IPS-18c (cell line): ENCODE results near the gene SGSM2.

Experiments
- H3K4me3 ChIP-seq: 2 replicates; pipeline ENCODE4 v1.7.0; 2013; ENCODE audit warnings: low read depth, mild to moderate bottlenecking, low read length, moderate library complexity; ENCODE audit not compliant: insufficient read depth
- H3K9me3 ChIP-seq: one replicate; pipeline ENCODE4 v1.6.1; 2013; ENCODE audit warnings: mild to moderate bottlenecking, low read length, moderate library complexity; ENCODE audit not compliant: control insufficient read depth, insufficient read depth

Gene SGSM2

DNA sequence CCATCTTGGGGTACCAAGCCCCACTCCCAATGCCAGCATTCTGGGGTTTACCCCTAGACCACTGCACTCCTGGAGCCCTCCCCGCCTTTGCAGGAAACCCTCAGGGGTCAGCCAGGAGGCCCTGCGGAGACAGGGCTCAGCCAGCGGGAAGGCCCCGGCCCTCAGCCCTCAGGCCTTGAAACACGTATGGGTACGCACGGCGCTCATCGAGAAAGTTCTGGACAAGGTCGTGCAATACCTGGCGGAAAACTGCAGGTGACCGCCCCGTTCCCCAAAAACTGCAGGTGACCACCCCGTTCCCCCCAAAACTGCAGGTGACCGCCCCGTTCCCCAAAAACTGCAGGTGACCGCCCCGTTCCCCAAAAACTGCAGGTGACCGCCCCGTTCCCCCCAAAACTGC lies 24.7 kb downstream of the SGSM2 start:
- no peaks in the 10 kb centered on the region for H3K9me3 ChIP-seq
- H3K4me3 ChIP-seq: no peak overlapping the region

DNA sequence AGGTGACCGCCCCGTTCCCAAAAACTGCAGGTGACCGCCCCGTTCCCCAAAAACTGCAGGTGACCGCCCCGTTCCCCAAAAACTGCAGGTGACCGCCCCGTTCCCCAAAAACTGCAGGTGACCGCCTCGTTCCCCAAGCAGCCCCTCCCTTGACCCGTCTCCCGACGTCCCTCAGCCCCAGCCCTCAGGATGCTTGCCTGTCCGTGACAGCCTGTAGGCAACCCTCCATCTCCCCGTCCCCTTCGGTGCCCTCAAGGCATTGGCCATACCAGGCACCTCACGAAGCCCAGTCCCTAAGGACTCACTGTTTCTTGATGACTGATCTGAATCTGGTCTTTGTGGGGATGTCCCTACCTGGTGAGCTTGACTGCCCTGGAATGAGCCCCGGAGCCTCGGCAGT lies 25.1 kb downstream of the SGSM2 start:
- no peaks in the 10 kb centered on the region for H3K9me3 ChIP-seq
- no peak overlapping the region for H3K4me3 ChIP-seq

DNA sequence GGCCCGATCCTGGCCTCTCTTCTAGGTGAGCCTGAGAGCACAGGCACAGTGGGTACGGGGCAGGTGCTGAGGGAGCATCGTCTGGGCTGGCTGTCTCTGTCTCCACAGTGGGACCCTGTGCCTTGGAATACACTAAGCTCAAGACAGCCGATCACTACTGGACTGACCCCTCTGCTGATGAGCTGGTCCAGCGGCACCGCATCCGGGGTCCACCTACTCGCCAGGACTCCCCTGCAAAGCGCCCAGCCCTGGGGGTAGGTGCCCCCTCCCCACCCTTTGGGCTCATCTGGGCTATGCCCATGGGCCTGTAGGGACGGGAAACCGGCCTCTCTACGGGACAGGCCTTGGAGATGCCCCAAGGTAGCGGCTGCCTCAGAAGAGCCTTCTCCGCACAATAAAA lies 25.6 kb downstream of the SGSM2 start:
- Histone ChIP-seq H3K9me3 (no peaks in the 10 kb centered on the region), H3K4me3 (no peak overlapping the region)

DNA sequence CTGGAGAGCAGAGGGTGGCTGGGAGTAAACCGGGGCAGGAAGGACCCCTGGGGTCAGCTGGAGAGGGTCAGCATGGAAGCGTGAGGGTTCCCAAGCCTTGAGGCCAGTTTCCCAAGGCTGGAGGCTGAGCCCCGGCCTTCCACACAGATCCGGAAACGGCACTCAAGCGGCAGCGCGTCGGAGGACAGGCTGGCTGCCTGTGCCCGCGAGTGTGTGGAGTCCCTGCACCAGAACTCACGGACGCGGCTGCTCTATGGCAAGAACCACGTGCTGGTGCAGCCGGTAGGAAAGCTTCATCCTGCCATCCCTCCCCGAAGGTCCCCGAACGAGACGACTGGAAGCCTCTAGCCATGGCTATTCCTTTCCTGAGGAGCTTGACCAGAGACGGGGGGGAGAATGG lies 26.0 kb downstream of the SGSM2 start:
- no peaks in the 10 kb centered on the region for H3K9me3 ChIP-seq
- H3K4me3 ChIP-seq: no peak overlapping the region

DNA sequence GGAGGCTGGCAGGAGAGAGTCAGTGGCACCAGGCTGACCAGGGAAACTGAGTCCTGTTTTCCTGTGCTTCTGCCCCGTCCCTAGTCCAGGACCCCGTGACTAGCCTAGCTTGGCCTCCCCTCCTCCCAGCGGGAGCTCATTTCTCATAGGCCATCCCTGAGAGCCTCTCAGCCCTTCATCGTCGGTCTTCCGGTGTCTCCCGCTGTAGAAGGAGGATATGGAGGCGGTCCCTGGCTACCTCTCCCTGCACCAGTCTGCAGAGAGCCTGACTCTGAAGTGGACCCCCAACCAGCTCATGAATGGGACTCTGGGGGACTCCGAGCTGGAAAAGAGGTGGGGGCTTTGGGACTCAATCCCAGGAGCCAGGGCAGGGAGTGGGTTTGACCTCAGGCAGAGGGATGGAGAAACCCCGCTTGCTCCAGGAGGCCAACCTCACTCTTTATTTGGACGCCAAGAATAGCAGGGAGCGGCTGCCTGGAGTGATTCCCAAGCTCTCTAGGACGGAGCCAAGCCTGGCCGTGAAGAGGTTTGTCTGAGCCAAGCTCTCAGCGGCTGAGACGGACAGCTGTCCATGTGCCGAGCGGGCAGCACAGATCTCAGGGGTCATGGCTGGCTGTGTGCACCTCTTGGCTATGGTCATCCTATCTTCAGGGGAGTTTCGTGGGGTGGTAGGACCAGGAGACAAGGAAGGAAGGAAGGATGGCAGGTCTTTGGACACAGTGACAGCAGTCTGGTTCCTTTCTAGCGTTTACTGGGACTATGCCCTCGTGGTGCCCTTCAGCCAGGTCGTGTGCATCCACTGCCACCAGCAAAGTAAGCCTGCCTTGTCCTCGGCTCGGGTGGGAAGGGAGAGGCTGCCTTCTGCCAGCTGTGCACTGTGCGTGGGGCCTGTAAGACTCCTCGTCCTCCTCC lies 26.8 kb downstream of the SGSM2 start:
- H3K4me3 ChIP-seq: no peak overlapping the region
- no peaks in the 10 kb centered on the region for H3K9me3 ChIP-seq

DNA sequence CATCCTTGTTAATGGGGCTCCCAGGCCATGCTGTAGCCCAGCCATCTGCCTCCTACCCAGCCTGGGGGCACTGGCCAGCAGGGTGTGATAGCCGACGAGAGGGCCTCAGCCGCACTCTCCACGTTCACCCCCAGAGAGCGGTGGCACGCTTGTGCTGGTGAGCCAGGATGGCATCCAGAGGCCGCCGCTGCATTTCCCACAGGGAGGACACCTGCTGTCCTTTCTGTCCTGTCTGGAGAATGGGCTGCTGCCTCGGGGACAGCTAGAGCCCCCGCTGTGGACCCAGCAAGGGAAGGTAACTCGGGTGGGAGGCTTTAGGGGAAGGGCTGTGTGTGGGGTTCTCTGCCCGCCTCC lies 27.4 kb downstream of the SGSM2 start:
- H3K9me3 ChIP-seq: no peaks in the 10 kb centered on the region

DNA sequence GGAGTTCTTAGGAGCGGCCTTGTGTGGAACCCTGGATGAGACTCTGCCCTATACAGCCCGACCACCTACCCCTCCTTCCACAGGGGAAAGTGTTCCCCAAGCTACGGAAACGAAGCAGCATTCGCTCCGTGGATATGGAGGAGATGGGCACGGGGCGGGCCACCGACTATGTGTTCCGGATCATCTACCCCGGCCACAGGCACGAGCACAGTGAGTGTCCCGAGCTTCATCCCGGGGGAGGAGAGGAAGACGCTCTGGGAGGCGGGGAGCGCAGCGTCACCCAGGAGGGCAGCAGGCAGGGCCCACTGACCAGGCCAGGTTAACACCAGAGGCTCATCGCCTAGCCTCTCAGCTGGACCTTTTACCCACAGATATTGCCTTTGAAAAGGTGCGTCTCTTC lies 27.8 kb downstream of the SGSM2 start:
- Histone ChIP-seq H3K4me3 (no peak overlapping the region), H3K9me3 (no peaks in the 10 kb centered on the region)

More for the DNA sequence above, 27.4 kb downstream of the SGSM2 start:
- no peak overlapping the region for H3K4me3 ChIP-seq

DNA sequence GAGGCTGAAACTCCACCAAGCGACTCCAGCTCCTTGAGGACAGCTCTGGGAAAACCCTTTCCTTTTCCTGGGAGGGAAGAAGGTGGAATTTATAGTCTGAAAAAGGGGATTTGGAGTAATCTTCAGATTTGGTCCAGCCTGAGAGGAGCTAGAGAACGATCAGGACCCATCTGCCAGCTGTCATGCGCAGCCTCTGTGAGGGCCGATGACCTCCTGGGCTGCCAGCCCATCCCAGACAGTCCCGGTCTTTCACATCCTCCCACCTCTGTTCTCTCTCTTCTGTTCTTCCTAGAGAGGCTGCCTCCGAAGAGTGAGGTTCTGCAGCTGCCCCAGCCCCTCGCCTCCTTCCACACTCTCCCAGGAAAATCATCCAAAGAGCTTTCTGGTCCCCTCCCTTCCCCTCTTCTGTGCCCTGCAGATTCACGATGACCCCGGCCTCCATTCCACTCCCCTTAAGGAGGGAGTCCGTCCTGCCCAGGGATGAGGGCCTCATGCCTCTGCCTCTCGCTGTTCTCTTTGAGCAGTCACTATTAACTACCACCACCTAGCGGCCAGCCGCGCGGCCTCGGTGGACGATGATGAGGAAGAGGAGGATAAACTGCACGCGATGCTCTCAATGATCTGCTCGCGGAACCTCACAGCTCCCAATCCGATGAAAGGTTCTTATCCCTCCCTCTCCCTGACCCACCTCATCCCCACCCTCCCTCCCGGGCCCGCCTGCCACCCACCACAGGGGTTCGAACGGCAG lies 29.6 kb downstream of the SGSM2 start:
- H3K9me3 ChIP-seq: no peaks in the 10 kb centered on the region
- no peak overlapping the region for H3K4me3 ChIP-seq

DNA sequence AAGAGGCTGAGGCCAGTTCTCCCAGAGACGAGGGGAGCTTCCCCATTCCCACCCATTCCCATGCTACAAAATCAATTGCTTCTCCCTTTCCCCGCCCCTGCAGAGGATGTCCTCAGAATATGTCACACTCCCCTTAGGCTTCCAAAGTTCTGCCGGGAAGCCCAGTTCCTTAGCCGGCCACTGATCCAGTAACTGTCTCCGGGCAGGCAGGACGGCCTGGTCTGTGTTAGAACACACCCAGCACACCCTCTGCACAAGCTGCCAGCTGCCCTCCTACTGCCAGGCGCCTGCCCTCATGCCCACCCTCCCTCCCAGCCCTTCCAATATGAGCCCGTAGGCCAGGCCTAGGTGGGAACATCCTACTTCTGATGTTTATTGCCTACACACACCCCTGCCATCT lies 31.1 kb downstream of the SGSM2 start:
- no peaks in the 10 kb centered on the region for H3K9me3 ChIP-seq
- H3K4me3 ChIP-seq: no peak overlapping the region

DNA sequence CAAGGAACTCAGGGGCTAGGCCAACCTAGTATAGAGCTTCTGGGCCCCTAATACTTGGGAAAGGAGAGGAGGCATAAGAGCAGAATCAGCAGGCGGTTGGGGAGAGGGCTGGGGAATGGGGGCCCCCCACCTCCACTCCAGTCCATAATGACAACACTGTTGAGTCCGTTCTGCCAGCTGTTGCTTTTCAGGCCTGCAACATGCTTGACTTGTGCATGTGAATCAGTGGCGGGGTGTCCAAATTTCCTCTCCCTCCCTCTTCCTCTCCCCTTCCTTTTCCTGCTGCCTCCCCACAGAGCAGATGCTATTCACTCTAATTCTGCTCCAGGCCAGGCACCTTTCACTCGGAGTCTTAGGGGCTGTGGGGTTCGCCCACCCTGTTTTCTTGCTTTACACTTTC lies 31.7 kb downstream of the SGSM2 start:
- no peak overlapping the region for H3K4me3 ChIP-seq
- no peaks in the 10 kb centered on the region for H3K9me3 ChIP-seq

DNA sequence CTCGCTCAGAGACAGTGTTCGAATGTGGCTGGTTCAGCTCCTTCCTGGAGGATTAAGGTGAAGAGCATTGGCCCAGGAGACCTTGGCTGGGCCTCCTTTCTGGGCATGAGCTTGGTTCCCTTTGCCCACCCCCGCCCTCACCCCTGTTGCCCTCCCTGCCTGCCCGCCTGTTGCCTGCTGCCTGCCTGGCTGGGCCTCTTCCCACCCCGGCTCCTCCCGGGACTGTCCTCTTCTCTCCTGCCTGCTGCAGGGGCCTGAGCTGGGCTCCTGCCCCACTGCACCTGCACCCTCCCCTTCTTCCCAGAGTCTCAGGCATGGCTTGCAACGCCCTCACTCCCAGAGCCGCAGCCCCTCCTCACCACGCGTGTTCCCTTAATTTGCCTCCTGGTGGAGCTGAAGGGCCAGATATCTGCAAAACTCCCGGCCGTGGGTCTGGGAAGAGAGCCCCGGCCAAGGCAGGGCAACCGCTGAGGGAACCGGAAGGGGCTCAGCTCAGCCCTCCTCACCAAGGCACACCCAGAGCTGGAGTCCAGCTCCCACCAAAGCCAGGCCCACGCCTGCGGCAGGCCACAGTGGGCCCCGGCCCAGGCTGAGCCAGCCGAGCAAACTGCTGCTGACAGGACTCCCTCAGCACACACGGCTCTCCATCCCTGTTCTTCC lies 32.4 kb downstream of the SGSM2 start:
- Histone ChIP-seq H3K4me3 (no peak overlapping the region), H3K9me3 (no peaks in the 10 kb centered on the region)

DNA sequence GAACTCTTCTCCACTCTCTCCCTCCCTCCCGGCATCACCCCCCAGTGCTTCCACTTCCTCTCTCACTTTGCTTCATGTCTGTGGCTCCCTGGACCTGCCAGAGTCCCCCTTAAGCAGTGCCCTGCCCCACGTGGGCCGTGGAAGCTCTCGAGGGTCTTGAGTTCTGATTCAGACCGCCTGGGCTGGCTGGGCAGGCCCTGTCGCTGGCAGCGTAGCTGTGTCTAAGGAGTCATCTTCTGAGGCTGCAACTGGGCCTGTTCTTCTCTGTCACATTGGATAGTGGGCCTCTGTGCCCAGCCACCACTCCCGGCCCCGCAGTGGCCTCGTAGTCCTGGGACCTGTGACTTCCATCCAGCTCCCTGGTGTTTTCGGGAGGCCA lies 32.9 kb downstream of the SGSM2 start:
- Histone ChIP-seq H3K4me3 (no peak overlapping the region), H3K9me3 (no peaks in the 10 kb centered on the region)

DNA sequence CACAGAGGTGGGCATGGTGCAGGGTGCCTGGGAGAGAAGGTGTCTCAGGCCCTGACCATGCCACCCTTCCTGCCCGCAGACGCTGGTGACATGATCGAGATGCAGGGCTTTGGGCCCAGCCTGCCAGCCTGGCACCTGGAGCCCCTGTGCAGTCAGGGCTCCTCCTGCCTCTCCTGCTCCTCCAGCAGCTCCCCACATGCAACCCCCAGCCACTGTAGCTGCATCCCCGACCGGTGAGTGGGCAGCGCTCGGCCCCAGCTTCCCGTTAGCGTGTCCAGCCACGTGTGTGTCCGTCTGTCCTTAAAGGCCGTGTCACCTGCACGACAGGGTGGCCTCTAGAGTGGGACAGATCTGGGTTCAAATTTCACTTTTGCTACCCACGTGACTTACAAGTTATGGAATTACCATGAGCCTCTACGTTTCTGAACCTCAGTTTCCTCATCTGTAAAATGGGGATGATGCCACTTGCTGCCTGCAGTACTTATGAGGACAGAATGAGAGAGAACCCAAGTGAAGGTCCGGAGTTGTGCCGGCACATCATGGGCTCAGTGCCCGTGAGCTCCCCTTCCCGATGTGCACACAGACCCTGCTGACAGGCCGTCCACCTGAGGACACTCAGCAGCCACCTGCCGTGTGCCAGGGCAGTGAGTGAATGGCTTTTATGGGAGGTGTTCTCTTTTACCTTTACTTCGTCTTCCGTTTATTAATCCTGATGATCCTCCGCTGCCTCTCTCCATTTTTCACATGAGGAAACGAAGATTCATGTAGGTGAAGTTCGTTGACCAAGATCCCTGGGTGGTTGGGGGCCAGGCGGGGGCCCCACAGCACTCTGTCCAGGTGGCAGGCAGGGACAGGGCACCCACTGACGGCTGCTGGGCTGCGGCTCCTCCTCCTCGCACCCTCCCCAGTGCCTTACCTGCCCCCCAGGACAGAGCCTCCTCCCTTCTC lies 34.2 kb downstream of the SGSM2 start:
- H3K4me3 ChIP-seq: no peak overlapping the region
- no peaks in the 10 kb centered on the region for H3K9me3 ChIP-seq

DNA sequence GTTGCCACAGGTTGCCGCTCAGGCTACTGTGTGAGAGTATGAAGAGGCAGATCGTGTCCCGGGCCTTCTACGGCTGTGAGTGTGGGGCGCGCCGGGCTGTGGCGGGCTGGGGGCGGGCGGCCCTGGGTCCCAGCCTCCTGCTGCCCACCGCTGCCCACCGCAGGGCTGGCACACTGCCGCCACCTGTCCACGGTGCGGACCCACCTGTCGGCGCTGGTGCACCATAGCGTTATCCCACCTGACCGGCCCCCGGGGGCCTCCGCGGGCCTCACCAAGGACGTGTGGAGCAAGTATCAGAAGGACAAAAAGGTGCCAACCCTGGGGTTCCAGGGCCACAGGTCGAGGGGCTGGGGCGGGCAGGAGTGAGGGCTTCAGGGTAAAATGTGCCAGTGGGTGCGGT lies 34.9 kb downstream of the SGSM2 start:
- no peaks in the 10 kb centered on the region for H3K9me3 ChIP-seq
- no peak overlapping the region for H3K4me3 ChIP-seq

DNA sequence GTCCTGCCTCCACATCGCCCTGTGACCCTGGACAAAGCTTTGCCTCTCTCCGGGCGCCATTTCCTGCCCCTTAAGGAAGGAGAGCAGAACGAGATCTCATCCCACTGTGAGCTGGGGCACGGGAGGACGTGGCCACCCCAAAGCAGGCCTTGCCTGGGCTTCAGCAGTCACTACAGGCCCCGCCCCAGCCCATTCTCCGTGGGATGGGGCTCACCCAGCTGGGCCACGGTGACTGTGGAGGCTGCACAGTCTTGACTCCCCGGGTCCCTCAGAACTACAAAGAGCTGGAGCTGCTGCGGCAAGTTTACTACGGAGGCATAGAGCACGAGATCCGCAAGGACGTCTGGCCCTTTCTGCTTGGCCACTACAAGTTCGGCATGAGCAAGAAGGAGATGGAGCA lies 35.4 kb downstream of the SGSM2 start:
- Histone ChIP-seq H3K9me3 (no peaks in the 10 kb centered on the region), H3K4me3 (no peak overlapping the region)

DNA sequence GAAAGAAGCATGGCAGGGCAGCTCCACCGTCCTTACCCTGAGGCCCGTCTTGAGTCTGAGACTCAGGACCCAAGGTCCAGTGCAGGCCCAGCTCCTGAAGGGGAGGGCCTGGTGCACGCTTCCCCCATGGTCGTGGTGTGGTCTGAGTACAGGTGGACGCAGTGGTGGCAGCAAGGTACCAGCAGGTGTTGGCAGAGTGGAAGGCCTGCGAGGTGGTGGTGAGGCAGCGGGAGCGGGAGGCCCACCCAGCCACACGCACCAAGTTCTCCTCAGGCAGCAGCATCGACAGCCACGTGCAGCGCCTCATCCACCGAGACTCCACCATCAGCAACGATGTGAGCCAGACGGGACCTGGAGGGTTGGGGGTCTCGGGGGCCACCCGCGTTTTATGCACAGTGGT lies 35.9 kb downstream of the SGSM2 start:
- H3K9me3 ChIP-seq: no peaks in the 10 kb centered on the region
- H3K4me3 ChIP-seq: no peak overlapping the region
